NCI-H345 treated with DMSO at 0.1 percent for 48 hours (cell line): Measurements from ENCODE around the gene ZNF775.

Source experiments
- DNase-seq: peaks from one replicate; lab custom pipeline; 2025; ENCODE audit not compliant: unreplicated experiment; lab: John Stamatoyannopoulos, UW

Gene ZNF775

GRCh38 chr7:150368884-150369747 is 10.0 kb upstream of the ZNF775 start:
- no peak for DNase-seq

GRCh38 chr7:150369748-150370501 is 9.2 kb upstream of the ZNF775 start:
- DNase-seq: no peak

DNA sequence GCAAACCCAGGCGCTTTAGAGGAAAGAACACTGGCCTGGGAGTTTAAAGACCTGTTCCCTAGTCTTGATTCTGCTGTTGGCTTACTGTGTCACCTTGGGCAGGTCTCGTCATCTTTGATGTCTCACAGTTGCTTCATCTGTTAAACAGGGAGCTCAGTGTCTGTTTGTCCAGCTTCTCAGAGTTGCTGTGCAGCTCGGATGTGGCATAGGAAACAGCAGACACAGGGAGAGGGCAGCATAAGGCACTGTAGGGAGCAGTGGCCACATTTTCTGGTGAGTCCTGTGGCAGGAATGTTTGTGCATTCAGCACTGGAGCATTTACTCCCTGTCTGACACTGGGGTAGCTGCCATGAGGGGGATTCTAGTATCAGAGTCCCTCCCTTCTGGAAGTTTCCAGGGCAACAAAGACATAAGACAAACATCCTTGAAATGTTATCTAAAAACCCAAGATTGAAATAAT is 8.5 kb upstream of the ZNF775 start:
- no peak for DNase-seq

GRCh38 chr7:150371131-150371995 is 7.8 kb upstream of the ZNF775 start:
- no peak for DNase-seq

- no peak for DNase-seq
Measured at GRCh38 chr7:150371996-150372270, 7.2 kb upstream of the ZNF775 start.

DNA sequence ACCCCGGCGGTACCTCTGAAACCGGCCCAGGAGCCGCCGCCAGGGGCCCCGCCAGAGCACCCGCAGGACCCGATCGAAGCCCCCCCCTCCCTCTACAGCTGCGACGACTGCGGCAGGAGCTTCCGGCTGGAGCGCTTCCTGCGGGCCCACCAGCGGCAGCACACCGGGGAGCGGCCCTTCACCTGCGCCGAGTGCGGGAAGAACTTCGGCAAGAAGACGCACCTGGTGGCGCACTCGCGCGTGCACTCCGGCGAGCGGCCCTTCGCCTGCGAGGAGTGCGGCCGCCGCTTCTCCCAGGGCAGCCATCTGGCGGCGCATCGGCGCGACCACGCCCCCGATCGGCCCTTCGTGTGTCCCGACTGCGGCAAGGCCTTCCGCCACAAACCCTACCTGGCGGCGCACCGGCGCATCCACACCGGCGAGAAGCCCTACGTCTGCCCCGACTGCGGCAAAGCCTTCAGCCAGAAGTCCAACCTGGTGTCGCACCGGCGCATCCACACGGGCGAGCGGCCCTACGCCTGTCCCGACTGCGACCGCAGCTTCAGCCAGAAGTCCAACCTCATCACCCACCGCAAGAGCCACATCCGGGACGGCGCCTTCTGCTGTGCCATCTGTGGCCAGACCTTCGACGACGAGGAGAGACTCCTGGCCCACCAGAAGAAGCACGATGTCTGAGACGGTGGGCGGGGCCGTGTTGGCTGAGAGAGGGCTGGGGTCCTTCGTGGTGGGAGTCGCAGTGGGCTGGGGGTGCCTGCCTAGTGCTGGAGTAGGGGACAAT is 6.7 kb upstream of the ZNF775 start:
- DNase-seq: no peak

GRCh38 chr7:150373049-150373801 is 5.9 kb upstream of the ZNF775 start:
- no peak for DNase-seq

- no peak for DNase-seq
Measured at GRCh38 chr7:150374026-150374425, 5.1 kb upstream of the ZNF775 start.

- DNase-seq: no peak
Measured at GRCh38 chr7:150374472-150374871, 4.7 kb upstream of the ZNF775 start.

GRCh38 chr7:150375662-150376521 is 3.2 kb upstream of the ZNF775 start:
- DNase-seq: no peak

- DNase-seq: no peak
Measured at GRCh38 chr7:150376560-150376959, 2.6 kb upstream of the ZNF775 start.

DNA sequence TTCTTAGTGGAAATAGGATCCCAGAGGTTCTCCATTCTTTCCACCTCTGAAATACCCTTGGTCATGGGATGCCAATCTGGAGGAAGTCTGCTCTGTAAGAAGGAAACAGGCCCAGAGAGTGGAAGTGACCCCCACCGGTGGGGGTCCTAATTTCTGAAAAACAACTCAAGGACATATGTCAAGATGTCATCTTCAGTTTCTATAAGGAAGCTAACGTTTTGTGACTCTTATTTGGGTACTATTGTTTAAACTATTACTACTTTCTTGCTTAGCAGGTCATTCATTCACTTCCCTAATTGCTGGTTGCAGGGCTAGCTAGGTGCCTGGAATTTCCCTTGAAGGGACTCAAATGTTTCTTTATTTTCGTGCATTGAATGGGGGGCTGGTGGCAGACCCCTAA is 1.9 kb upstream of the ZNF775 start:
- DNase-seq: no peak

GRCh38 chr7:150377635-150378034 is 1.5 kb upstream of the ZNF775 start:
- no peak for DNase-seq

DNA sequence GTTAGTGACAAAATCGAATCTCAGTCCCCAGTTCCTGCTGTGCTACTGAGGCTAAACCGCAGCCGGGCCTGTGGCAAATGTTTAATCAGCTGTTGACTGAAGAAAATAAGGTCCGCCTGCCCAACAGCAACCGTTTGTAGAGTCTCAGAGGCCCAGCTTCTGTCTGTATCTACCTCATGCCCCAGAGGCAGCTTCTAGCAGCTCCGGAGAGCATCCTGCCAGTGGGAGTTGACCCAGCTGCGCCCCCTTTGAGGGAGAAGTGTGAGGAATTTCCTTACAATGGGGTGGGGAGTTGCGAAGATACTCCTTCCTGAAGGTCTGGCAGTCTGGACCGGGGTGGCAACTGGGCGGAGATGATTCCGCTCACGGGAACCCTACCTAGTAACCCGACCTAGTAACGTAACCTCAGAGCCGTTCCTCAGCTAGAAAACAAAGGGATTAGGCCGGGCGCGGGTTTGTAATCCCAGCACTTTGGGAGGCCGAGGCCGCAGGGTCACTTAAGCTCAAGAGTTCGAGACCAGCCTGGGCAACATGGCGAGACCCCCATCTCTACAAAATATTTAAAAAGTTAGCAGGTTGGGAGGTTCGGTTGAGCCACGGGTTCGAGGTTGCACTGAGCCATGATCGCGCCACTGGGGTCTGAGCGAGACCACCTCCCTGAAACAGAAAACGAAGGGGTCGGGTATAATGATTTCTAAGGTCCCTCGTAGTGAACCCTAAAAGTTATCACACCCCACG is 846 bp upstream of the ZNF775 start:
- DNase-seq: peak; percentile 52

DNA sequence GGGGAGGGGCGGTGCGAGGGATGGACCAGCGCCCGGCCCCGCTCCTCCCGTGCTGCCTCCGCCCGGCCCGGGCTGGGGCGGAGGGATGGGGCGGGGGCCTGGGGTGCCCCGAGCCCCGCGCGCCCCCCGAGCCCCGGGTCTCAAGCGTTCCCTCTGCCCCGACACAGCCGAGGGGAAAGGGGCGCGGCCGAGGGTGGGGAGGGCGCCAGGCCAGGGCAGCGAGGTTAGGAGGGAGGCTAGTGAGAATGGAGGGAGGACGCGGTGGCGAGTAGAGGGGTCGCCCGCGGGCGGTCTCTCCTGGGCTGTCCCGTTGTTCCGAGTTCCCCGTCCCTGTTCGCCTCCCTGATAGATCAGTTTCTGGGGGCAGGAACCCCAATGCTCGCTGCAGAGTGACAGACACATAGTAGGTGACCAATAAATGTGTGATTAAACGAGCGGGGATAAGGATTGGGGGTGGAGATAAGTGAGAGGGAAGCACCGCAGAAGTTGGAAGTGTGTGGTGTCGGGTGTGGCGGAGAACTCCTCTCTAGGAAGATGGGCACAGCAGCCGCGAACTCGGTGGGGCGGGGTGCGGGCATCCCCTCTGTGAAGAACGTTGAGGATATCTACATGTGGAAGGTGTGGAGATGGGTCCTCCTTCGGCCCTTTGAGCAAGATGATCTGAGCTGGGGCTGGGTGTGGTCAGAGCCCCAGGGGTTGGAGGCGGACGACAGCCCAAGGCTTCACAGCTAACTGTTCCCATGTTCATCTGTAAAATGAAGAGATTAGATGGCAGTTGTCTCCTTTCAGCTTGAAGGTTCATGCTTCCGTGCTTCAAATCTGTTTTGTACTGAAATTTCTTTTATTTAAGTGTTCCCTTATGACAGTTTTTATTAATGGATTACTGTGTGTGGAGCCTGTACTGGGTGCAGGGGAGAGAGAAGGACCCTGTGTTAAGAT is 580 bp downstream of the ZNF775 start:
- no peak for DNase-seq

DNA sequence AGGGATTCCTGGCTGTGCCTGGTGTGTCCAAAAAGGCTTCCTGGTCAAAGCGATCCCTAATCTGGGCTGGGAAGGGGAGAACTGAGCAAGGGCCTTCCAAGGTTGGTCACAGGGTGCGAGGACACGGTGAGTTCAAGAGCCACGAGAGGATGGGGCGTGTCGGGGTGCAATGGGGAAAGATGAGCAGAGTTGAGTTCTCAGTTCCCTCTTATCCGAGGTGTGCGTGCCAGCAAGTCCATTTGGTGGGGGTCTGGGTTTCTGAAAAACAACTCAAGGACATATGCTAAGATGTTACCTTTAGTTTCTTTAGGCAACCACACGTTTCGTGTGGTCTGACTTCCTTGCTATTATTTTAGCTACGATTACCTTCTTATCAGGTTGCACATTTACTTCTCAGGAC is 1.3 kb downstream of the ZNF775 start:
- DNase-seq: no peak

GRCh38 chr7:150381096-150381495 is 2.0 kb downstream of the ZNF775 start:
- no peak for DNase-seq
